Forelimb muscle (tissue), 1 donor: ENCODE results near the gene VOPP1. TPM values are rescaled to one million over a fixed set of nuclear protein-coding genes. Genes with fewer than 3 reads are reported as not detected.
"Not testable (repeated sequence)": the region's sequence is repeated elsewhere in the genome, so short reads cannot be mapped to it uniquely, and the experiment has no call there.

ENCODE experiments used
- DNase-seq: peaks from one replicate; pipeline ENCODE4 v3.0.0-alpha.2; 2013; ENCODE audit warnings: low read depth
- polyA plus RNA-seq: library from polyadenylated mRNA; unstranded; fragments of 120-200 nt; gene quantifications from one replicate; pipeline ENCODE4 v1.2.1, GENCODE V29; 2013; ENCODE audit not compliant: insufficient read length

The VOPP1 gene
- polyA plus RNA-seq, result 24.6 TPM

GRCh38 chr7:55572378-55573233, at the start of gene VOPP1:
VOPP1 (minus strand) TSS chr7:55572502; CDS start chr7:55572324, 178 bp downstream.
- DNase-seq, result peak; percentile 24

DNA sequence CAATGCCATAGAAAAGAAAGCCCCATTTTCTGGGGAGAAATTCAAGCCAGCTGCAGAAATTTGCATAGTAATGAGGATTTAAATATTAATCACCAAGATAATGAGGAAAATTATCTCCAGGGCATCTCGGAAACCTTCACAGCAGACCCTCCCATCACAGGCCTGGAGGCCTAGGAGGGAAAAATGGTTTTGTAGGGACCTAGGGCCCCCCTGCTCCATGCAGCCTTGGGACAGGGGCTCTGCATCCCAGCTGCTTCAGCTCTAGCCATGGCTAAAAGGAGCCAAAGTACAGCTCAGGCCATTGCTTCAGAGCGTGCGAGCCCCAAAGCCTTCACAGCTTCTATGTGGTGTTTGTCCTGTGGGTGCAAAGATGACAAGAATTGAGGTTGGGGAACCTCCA, 46.6 kb upstream of the VOPP1 start:
- no peak for DNase-seq

- not testable (repeated sequence) for DNase-seq
Observed at GRCh38 chr7:55614365-55615064, 42.2 kb upstream of the VOPP1 start.

DNA sequence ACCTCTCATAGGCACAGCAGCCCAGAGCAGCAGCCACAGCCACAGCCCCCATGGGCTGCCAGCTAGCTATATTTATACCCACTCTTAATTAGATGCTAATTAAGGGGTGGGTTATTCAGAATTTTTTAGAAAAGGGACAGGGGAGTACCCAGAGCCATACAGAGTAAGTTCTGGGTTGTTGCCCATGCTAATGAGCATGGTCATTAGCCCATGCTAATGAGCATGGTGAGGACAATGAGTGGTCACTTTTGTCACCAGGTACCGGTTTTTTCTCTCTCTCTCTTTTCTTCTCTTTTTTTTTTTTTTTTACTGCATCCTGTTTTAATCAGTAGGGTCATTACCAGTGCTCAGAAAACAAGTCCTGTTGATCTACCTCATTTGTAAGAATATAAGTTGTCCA, 37.4 kb upstream of the VOPP1 start:
- not testable (repeated sequence) for DNase-seq

- not testable (repeated sequence) for DNase-seq
Observed at GRCh38 chr7:55605661-55606060, 33.4 kb upstream of the VOPP1 start.

GRCh38 chr7:55597944-55598499, 25.7 kb upstream of the VOPP1 start:
- DNase-seq, result not testable (repeated sequence)

DNA sequence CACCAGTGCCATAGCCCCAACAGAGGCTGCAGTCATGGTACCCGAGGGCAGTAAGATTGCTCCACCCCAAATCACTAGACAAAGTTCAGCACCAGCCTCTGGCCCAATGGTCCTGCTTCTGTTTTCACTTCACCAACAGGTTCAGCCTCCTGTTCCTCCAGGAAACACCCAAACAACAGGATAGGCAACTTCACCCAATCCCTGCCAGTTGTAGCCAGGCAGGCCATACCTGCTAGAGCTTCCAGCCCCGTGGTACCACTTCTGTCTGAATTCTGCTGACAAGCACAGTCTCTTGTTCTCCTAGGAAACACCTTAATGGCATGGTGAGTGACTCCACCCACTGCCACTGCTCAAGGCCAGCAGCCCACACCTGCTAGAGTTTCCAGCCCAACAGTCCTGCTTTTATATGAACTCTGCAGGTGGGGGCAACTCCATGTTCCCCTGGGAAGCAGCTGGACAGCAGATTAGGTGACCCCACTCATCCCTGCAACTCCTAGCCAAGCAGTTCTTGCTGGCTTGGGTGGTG, 25.0 kb upstream of the VOPP1 start:
- not testable (repeated sequence) for DNase-seq

- no peak for DNase-seq
Observed at GRCh38 chr7:55595511-55595910, 23.2 kb upstream of the VOPP1 start.

- no peak for DNase-seq
Observed at GRCh38 chr7:55594870-55595269, 22.6 kb upstream of the VOPP1 start.

DNA sequence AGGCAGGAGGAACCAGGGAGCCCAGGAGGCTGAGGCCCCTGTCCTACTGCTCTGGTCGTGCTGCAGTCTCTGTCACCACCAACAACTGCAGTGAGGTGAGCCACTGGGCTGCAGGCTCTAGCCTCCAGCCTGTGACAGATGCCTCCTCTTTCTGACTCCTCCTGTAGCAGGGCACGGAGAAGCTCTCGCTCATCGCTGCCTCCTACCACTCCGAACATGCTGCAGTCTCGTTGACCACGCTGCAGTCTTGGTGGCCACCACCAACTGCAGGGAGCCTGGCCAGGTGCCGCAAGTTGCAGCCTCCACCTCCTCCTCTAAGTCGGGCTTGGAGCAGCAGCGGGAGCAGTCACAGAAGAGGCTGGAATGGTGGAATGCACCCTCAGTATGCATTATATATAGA, 22.1 kb upstream of the VOPP1 start:
- no peak for DNase-seq

- no peak for DNase-seq
Observed at GRCh38 chr7:55593515-55594318, 21.4 kb upstream of the VOPP1 start.

DNA sequence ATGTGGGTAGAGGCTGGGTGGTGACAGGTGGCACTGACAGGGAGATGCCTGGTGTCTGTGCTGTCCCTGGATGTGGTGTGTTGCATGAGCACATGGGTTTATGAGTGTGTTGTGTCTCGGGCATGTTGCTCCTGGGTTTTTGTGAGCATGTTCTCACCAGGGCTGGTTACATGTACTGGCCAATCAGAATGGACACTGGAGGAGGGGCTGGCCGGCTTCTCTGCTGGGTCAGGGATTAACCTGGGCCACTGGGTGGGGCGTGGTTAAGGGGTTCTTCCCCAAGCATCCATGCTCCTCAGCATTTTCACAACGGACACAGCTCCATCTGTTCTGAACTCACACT, 20.8 kb upstream of the VOPP1 start:
- no peak for DNase-seq

DNA sequence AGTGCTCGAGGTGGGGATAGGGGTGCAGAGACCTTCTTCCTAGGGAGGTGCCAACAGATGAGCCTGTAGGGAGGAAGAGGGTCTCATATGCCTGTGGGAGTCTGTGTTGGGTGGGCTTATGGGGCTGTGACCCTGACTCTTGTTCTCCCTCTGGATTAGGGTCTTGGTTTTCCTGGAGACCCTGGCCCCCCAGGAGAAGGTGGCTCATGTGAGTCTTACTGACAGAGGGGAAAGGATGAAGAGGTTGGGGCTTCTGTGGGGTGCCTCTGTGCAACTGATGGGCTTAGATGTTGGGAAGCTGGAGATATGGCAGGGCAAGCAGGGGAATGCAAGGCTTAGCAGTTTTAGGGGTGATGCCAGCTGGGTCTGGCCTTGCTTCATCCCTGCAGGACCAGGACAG, 20.2 kb upstream of the VOPP1 start:
- no peak for DNase-seq

DNA sequence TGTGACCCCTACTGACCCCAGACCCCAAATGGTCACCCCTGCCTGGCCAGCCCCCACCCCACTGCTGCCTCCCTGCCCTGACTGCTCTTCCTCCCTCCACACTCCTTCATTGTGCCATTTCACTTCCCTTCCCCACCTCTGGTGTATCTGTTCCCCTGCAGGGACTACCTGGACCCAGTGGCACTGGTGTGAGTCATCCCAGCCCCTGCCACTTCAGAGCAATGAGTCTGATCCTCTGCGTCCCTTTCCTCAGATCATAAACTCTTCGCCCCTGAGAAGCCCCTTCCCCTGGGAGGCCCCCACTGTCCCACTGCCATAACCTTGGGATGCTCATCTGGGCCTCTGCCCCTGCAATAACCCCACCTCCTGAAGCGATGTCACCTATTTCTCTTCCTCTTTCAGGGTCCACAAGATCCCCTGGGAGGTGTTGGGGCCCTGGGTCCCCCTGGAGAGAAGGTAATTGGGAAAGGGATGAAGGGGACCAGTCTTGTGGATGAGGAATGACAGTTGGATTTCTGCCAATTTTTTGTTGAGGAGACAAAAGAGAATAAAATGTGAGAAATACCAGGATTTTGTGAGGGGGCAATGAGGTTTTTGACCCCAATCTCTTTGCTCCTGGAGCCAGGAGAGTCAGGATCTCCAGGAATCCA, 19.1 kb upstream of the VOPP1 start:
- no peak for DNase-seq

DNA sequence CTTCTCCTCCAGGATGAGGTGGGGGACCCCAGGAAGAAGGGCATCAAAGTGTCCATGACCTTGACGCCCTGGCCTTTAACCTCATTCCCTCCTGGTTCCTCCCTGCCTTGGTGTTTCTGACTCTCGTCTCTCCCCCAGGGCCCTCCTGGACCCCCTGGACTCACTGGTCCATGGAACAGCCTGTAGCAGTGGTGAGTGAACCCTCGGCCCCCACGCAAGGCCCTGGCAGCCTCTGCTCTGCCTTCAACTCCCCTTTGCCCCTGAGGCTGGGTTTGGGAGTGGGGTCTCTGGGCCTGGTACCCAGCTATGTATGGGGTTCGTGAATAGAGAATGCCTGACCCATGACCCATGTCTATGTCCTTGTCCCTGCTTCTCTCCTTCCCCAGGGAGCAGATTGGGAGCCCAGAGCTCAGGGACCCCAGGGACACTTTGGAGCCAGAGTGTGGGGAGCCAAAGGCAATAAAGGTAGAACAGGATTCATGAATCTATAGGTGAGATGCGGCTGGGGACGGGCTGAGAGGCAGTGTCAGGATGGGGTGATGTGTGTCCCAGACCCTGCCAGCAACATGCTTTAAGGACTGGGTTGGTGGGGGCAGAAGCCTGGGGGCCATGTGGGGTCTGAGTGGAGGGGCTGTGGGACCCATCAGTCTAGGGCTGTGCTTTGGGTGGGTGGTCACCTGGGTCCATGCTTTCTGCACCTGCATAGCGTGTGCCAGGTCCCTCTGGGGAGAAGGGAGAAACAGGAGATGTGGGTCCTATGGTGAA, 18.4 kb upstream of the VOPP1 start:
- no peak for DNase-seq

DNA sequence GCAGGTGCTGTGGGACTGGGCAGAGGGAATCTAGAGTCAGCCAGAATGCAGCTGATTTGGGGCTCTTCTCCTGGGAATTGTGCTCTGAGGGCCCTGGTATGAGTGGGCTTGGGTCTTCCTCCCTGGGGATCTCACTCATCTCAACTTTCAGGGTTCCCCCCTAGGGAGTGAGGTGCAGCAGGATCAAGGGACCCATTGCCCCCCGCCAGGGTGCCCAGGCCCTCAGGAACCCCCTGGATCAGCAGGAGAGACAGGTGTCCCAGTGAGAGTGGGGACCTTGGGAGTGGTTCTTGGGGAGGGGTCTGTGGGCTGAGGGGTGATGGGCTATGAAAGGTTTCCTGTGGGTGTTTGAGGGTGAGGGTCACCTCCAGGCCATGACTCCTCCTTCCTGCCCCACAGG, 17.6 kb upstream of the VOPP1 start:
- no peak for DNase-seq

GRCh38 chr7:55588976-55589604, 16.8 kb upstream of the VOPP1 start:
- no peak for DNase-seq

DNA sequence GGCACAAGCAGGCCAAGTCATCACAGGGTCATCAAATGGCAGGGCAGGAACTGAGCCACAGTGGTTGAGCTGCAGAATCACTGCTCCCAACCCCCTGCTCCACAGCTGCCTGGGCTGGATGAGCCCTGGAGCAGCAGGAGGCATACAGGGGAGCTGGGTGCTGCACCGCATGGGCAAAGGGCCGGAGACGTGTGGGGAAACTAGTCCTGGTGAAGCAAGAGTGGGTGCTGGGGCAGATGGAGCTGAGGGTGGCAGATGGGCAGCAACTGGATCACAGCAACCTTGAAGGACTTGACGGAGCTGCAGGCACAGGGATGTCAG, 16.0 kb upstream of the VOPP1 start:
- DNase-seq, result no peak

DNA sequence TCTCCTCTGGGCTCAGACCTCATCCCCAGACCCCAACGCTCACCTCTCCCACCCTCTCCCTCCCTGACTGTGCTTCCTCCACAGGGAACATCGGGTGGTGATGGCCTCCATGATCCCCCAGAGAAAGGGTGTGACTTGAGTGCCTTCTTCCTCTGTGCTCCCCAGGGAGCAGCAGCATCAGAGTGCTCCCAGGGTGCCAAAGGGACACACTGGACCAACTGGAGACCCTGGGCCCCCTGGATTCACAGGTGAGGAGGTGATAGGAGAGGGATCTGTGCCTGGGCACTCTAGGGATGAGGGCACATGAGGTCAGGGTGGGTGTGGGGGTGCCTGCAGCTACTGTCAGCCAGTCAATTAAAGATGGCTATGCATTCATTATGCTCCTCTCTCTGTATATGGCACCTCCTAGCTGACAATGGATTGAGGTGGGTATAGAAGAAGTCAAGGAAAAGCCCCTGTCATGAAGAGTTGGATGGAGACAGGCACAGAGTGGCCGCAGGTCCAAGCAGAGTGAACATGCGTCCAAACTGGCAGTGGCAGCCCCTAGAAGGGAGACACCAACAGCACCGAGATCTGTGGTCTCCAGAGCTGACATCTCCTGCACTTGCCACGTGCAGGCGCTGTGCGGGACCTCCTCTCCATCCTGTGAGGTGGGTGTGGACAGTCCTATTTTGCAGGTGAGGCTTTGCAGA, 15.5 kb upstream of the VOPP1 start:
- no peak for DNase-seq
